ENCODE results near the gene COL11A2.

Gene COL11A2

GRCh38 chr6:33171880-33172687 lies 20.2 kb downstream of the COL11A2 start:
- no peak for DNase-seq (ENCODE audit: low spot score)

- DNase-seq (ENCODE audit: low spot score), result no peak
Measured at GRCh38 chr6:33171016-33171879, 21.0 kb downstream of the COL11A2 start.

DNA sequence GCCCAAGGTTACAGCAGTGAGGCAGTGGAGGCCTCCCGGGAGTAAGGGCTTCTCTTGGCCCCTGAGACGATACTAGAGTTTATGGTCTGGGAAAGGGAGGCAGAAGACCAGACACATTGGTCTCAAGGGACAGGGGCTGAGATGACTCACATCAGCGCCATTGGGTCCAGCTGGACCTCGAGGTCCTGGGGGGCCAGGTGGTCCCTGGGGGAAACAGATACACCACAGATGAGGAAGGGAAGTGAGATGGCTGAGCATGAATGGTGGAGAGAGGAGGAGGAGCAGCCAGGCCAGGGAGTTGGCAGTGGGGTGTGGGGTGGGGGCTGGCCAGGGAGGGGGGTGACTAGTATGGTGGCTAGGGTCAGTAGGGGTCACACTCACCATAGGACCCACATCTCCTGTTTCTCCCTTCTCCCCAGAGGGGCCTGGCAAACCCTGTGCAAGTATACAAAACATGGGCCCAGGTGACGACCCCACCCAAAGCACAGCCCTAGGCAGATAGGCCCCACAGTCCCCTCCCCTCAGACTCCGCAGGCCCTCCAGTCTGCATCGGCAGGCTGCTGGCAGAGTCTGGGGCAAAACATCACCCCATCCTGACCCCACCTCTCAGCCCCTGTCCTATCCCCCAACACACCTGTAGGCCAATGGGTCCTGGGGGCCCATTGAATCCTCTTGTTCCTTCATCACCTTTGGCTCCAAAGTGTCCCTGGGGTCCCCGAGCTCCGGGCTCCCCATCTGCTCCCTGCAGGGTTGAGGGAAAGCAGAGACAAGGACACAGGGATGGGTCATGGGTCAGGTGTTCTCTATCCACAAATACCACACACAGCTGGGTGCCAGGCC lies 21.9 kb downstream of the COL11A2 start:
- no peak for DNase-seq (ENCODE audit: low spot score)

DNA sequence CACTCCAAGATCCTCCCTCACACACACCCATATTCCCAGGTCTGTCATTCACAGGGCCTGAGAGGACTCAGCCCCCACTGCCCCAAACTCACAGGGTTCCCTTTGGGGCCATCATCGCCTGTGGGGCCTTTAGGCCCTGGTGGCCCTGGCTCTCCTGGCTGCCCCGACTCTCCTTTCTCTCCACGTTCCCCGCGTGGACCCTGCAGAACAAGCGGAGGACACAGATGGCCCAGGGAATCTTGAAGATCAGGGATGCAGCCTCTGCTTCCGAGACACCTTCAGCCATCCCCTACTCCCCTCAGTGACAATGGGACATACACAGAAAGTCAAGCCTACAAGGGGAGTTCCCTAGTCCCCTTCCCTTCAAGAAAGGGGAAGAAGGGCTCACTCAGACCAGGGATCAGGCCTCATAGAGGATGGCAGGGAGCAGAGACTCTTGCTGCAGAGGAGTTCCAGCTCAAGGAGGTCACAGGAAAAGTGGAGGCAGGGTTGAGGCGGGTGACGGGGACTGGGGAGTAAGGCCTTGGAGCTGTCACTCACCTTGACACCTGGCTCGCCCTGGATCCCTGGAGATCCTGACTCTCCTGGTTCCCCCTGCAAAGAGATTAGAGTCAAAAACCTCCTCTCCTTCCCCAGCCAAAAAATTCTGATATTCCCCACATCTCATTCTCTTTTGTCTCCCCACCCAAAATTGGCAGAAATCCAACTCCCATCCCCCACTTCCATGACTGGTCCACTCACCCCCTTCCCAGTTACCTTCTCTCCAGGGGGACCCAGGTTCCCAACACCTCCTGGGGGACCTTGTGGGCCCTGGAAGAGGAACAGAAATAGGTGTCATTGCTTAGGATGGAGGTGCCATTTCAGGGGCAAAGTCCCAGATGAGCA lies 22.7 kb downstream of the COL11A2 start:
- no peak for DNase-seq (ENCODE audit: low spot score)

GRCh38 chr6:33168639-33169038 lies 23.6 kb downstream of the COL11A2 start:
- DNase-seq (ENCODE audit: low spot score), result no peak

GRCh38 chr6:33168284-33168601 lies 24.0 kb downstream of the COL11A2 start:
- DNase-seq (ENCODE audit: low spot score), result no peak

GRCh38 chr6:33167374-33168283 lies 24.6 kb downstream of the COL11A2 start:
- DNase-seq (ENCODE audit: low spot score), result no peak

DNA sequence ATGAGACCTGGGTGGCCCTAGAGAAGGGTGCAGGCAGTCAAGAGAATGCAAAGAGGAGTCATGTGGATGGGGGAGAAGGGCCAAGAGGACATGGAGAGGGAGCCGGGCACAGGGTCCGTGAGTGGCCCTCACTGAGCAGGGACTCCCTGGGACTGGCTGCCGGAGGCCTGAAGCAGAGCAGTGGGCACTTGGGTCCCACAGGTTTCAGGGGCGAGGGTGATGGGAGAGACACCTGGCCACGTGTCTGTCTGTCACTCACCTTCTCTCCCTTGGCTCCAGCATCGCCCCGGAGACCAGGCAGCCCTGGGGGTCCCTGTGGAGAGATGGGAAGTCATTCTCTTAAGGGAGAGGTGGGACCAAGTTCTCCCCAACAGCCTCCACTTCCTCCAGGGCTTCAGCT lies 25.5 kb downstream of the COL11A2 start:
- DNase-seq (ENCODE audit: low spot score), result no peak

DNA sequence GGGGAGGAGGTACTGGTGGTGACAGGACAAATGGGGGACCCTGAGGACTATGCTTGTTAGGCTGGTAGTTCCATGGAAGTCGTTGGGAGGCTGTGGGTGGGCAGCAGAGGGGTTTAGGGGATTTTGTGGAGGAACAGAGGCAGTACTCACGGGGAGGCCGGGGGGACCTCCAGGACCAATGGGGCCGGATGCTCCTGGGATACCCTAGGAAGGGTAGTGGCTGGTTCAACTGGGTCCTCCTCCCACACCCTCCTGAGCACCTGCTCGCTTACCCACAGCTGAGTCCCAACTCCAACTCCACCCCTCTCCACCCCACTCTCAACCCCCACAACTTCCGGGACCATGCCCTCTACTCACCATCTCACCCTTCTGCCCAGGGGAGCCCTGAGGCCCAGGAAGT lies 25.9 kb downstream of the COL11A2 start:
- DNase-seq (ENCODE audit: low spot score), result no peak

- no peak for DNase-seq (ENCODE audit: low spot score)
Measured at GRCh38 chr6:33165581-33166258, 26.5 kb downstream of the COL11A2 start.

GRCh38 chr6:33164665-33165373 lies 27.4 kb downstream of the COL11A2 start:
- DNase-seq (ENCODE audit: low spot score), result no peak

GRCh38 chr6:33164176-33164575 lies 28.1 kb downstream of the COL11A2 start:
- no peak for DNase-seq (ENCODE audit: low spot score)

DNA sequence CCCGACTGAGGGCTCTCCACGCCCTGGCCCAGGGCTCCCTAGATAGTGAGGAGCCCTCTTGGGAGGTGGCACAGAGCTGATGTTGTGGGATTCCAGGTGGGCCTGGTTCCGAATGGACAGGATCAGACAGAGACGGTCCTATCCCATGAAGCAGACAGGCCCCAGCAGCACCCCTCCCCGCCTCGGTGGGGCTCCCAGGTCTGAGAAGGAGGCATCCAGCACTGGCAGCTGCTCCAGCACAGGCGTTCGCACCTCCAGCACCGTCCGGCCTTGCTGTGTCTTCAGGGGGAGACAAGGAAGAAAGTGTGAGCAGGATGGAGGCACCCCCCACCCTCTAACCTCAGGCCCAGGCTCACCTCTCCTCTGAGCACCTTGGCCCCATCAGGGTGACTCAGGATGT lies 28.7 kb downstream of the COL11A2 start:
- no peak for DNase-seq (ENCODE audit: low spot score)

DNA sequence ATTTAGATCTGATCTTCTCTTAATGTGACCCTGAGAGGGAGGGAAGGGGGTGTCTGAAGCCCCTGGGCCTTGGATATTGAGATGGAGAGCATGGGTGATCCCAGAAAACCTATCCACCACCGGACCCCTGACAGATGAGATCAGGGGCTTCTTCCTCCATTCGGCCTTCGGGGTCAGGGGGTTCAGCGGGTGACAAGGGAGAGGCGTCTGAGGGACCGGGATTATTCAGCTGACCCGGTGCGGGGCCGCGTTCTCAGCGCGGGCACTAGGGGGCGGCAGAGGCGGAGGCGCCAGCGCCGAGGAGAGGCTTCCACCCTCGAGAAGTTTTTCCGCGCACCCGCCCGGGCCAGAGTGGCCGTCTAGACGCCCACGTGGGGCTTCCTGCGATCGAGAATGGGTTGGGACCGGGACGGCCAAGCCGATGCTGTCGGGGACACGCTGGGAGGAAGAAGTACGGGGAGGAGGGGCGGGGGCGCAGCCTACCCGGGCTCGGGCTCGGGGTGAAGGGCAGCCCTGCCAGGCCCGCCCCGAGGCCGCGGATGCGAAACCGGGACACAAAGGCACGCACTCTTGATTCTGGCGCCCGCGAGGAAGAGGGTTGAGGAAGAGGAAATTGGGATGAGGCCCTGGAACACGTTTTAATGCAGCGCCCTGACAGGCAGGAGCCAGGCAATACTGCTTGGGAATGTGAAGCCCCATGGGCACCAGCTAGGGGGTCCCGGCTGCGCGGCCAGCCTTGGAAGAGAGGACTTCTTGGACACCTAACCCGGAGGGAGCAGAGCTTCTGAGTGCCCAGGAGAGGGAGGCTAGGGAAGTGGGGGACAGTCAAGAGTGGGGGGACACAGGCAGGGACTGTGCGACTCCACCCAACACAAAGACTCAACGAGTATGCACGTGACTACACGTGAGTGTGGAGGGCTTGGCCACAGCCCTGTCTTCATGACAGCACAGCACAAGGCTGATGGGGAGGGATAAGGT lies 30.6 kb downstream of the COL11A2 start:
- peak; percentile 57 for DNase-seq (ENCODE audit: low spot score)

- peak; percentile 23 for DNase-seq (ENCODE audit: low spot score)
Measured at GRCh38 chr6:33160728-33161344, 31.4 kb downstream of the COL11A2 start.

DNA sequence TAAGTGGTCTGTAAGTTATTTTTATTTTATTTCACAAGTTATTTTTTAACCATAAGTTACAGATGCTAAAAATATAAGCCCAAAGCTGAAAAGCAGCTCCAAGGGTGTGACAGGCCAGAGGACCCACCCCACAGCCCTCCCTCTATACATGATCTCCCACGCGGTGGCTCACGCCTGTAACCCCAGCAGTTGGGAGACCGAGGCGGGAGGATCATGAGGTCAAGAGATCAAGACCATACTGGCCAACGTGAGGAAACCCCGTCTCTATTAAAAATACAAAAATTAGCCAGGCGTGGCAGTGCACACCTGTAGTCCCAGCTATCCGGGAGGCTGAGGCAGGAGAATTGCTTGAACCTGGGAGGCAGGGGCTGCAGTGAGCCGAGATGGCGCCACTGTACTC lies 32.2 kb downstream of the COL11A2 start:
- DNase-seq (ENCODE audit: low spot score), result no peak

DNA sequence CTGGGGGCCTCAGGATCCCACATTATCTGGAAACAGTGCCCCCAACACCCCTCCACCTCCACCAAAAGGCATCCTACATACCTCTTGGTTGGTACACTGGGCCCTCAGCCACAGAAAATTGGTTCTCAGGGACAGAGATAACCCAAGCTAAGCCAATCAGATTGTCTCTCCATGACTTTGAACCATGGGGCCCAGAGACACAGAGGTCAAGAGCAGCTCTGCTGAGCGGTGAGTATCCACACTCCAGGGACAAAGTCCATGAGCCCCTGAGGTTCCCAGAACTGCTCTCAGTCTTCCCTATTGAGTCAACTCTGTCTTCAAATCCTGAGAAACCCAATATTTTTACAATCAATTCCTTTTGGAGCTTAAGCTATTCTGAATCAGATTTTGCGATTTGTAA lies 35.3 kb downstream of the COL11A2 start:
- DNase-seq (ENCODE audit: low spot score), result no peak

Measured in kidney tubule cell (primary cell).